GM19351 (cell line): ENCODE measurements around the gene HTR2B.
"Not testable (repeated sequence)": the region's sequence is repeated elsewhere in the genome, so short reads cannot be mapped to it uniquely, and the experiment has no call there.

Experiments used
- ATAC-seq: cut with Tn5 transposase; IDR thresholded peaks from one replicate; pipeline ENCODE4 v1.9.1; 2021; ENCODE audit warnings: mild to moderate bottlenecking, moderate library complexity; ENCODE audit not compliant: unreplicated experiment

Gene HTR2B

GRCh38 chr2:231099918-231100317, 24.9 kb downstream of the HTR2B start:
- ATAC-seq: no peak

DNA sequence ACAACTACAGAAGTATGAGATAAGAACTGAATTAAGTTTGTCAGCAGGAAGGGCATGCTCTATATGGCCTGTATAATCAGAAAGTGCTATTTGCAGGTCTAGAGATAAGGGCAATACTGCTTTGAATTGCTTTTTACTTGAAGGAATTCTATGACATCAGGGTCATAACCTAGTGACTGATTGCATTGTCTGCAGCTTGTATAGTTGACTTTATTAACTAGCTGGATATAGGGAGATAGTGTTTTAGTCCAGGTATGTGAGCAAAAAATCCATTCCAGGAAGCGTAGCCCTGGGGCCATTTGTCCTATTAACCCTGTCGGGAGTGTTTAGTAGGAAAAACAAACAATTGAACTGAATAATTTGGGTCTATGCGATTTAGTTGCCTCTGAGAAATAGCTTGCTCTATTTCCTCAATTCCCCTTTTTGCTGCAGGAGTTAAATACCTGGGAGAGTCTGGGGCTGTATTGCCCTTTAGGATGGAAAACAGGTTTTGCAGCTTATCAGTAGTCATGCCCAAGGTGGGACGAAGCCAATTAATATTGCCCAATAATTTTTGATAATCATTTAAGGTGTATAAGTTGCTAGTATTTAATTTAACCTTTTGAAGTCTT, 30.0 kb downstream of the HTR2B start:
- no peak for ATAC-seq

GRCh38 chr2:231093933-231094332, 30.9 kb downstream of the HTR2B start:
- no peak for ATAC-seq

- ATAC-seq: no peak
These were observed 36.1 kb downstream of the HTR2B start for GRCh38 chr2:231088754-231089153.

GRCh38 chr2:231084565-231084964, 40.3 kb downstream of the HTR2B start:
- ATAC-seq: no peak

DNA sequence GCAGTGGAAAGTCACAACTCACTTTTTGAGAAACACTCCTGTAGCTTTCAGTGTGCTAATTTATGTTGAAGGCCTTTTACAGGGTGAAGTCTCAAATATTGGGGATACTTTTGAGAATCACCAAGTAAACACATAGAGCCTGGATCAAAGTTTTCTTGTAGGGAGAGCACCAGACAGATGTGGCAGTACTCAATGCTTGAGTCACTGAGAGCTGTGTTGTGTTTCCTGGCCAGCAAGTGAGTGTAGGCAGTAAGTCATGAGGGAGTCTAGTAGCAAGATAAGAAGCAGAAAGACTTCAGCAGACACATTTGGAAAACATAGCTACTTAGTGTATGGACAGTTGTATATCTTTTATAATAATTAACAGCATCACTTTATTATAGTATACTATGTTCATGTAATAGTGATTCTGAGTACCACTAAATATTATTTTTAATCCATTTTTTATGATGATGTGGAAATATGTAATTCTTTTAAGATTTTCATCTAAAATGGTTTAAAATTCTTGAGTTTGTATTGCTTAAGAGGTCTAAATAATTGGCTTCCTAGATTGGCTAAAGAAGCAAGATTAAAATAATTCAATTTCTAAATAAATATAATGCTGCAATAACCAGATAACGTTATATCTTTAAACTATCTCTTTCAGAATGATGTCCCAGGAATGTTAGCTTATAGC, 55.3 kb downstream of the HTR2B start:
- no peak for ATAC-seq

GRCh38 chr2:231068525-231069222, 56.2 kb downstream of the HTR2B start:
- ATAC-seq: no peak

- not testable (repeated sequence) for ATAC-seq
These were observed 57.3 kb downstream of the HTR2B start for GRCh38 chr2:231067531-231067930.

DNA sequence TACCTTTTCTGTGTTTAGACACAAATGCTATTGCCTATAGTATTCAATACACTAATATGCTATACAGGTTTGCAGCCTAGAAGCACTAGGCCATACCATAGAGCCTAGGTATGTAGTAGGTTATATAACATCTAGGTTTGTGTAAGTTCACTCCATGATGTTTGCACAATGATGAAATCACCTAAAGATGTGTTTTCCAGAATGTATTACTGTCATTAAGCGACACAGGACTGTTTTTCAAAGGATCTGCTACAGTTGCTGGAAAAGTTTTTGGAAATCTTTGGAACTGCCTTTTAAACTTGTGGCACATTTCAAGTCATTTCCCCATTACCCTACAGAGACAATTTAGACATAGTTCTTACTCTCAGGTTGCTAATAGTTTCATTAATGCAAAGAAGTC, 58.9 kb downstream of the HTR2B start:
- no peak for ATAC-seq

- no peak for ATAC-seq
These were observed 61.5 kb downstream of the HTR2B start for GRCh38 chr2:231063347-231063746.

DNA sequence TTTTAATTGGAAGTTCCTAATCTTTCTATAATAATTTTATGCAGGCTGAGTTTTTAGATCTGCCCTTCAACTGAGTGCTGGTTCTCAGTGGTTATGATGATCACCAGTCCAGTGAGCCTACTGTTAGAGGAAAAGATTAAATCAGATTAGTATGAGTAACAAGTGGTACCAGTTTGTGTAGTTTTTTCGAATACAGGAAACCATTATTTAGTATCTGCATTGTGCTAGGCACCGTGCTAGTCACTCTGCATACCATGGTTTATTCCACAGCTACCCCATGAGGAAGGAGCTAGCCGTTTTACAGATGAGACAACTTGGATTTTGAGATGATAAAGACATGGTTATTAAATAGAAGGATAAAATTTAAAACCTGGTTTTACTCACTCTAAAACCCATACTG, 62.1 kb downstream of the HTR2B start:
- ATAC-seq: no peak

GRCh38 chr2:231059756-231060155, 65.1 kb downstream of the HTR2B start:
- ATAC-seq: no peak

- ATAC-seq: no peak
These were observed 65.9 kb downstream of the HTR2B start for GRCh38 chr2:231058761-231059550.
